ENCODE results near the gene SPTAN1. TPM values are rescaled to one million over a fixed set of nuclear protein-coding genes. Genes with fewer than 3 reads are reported as not detected.

The SPTAN1 gene
- total RNA-seq, 1 donor from 2014 or later: 914 TPM

DNA sequence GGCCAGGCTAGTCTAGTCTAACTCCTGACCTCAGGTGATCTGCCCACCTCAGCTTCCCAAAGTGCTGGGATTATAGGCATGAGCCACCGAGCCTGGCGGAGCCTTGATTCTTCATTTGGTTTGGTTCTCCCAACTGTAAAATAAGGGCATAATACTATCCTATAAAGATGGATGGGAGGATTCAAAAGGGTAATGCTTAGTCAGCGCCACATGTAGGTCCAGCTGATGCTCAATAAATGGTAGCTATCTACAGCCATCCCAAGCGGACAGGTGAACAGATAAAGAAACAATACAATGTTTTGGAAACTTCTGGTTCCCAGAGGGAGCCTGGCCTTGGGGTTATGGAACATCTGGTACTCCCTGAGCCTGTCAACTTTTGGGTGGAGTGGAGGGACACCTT lies 123.0 kb downstream of the SPTAN1 start:
- no peak for DNase-seq

DNA sequence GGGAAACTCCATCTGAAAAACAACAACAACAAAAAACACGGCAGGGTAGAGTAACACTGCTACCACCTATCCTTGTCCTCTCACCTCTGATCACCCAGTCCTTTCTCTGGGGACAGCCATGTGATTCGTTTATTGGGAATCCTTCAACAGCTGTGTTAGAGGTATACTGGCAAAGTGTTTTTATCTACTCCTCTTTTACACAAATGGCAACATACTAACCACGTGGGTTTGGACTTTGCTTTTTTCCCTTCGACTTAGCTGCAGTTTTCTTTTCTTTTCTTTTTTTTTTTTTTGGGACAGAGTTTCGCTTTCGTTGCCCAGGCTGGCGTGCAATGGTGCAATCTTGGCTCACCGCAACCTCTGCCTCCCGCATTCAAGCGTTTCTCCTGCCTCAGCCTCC lies 125.4 kb downstream of the SPTAN1 start:
- DNase-seq: no peak

Small RNAs within 50 kb of the gene (small RNA-seq; reads per million reads assigned to genes)
- not detected for gene RNU7-171P

Other genes with a start within 250 kb of the SPTAN1 start
- 24.0 TPM for gene TRUB2, start 230.1 kb upstream of the SPTAN1 start, total RNA-seq
- gene COQ4, start 229.7 kb upstream of the SPTAN1 start, total RNA-seq: 19.5 TPM
- gene SLC27A4, start 212.1 kb upstream of the SPTAN1 start, total RNA-seq: 23.9 TPM
- gene URM1, start 181.2 kb upstream of the SPTAN1 start, total RNA-seq: 21.8 TPM
- 10.1 TPM for gene CERCAM, start 131.7 kb upstream of the SPTAN1 start, total RNA-seq
- gene ODF2, start 96.6 kb upstream of the SPTAN1 start, total RNA-seq: 14.8 TPM
- gene GLE1, start 47.9 kb upstream of the SPTAN1 start, total RNA-seq: 18.9 TPM
- gene DYNC2I2, start 104.3 kb downstream of the SPTAN1 start, total RNA-seq: 32.0 TPM
- gene SET, start 136.6 kb downstream of the SPTAN1 start, total RNA-seq: 849 TPM
- gene PKN3, start 149.9 kb downstream of the SPTAN1 start, total RNA-seq: 0.31 TPM
- 0.94 TPM for gene ZDHHC12, start 171.5 kb downstream of the SPTAN1 start, total RNA-seq
- 26.8 TPM for gene ZER1, start 219.3 kb downstream of the SPTAN1 start, total RNA-seq
- gene TBC1D13, start 234.7 kb downstream of the SPTAN1 start, total RNA-seq: 7.5 TPM

Measured in occipital lobe (tissue), 3 donors.